OCI-LY1 (cell line): ENCODE results near the gene CD40.

Source experiments
- H2AFZ ChIP-seq: fragments of 200-600 bp; sonication (generic), shearing (Covaris generic); 2 replicates; pipeline ENCODE4 v1.6.0; 2014; ENCODE audit warnings: antibody characterized with exemption, mild to moderate bottlenecking, low read length
- H3F3A ChIP-seq: fragments of 200-600 bp; sonication (generic), shearing (Covaris generic); 2 replicates; pipeline ENCODE4 v1.6.0; 2014; ENCODE audit warnings: mild to moderate bottlenecking, antibody characterized with exemption, low read length, moderate library complexity; ENCODE audit not compliant: insufficient read depth
- H3K27ac ChIP-seq: fragments of 200-600 bp; sonication (generic); 2 replicates; pipeline ENCODE4 v1.5.1; 2014; ENCODE audit warnings: low read length, mixed run types, mild to moderate bottlenecking, low read depth; ENCODE audit not compliant: poor library complexity, severe bottlenecking
- H3K27me3 ChIP-seq: fragments of 200-600 bp; sonication (generic); 2 replicates; pipeline ENCODE4 v1.6.0; 2014; ENCODE audit warnings: antibody characterized with exemption, mild to moderate bottlenecking, low read length, moderate library complexity; ENCODE audit not compliant: insufficient read depth
- H3K36me3 ChIP-seq: fragments of 200-600 bp; sonication (generic); 2 replicates; pipeline ENCODE4 v1.6.1; 2014; ENCODE audit warnings: mild to moderate bottlenecking, antibody characterized with exemption, low read length, moderate library complexity, mixed read lengths; ENCODE audit not compliant: insufficient read depth
- H3K4me1 ChIP-seq: fragments of 200-600 bp; sonication (generic); 2 replicates; pipeline ENCODE4 v1.5.1; 2014; ENCODE audit warnings: mild to moderate bottlenecking, low read length, moderate library complexity; ENCODE audit not compliant: insufficient read depth, severe bottlenecking
- H3K4me2 ChIP-seq: fragments of 200-600 bp; sonication (generic), shearing (Covaris generic); 2 replicates; pipeline ENCODE4 v1.6.1; 2014; ENCODE audit warnings: low read length
- H3K4me3 ChIP-seq: fragments of 200-600 bp; sonication (generic); 2 replicates; pipeline ENCODE4 v1.5.1; 2014; ENCODE audit warnings: low read length, low read depth, mild to moderate bottlenecking, mixed read lengths; ENCODE audit not compliant: poor library complexity, severe bottlenecking
- H3K79me2 ChIP-seq: fragments of 200-600 bp; shearing (Covaris generic); 2 replicates; pipeline ENCODE4 v1.6.1; 2016; ENCODE audit warnings: mixed run types, low read length, mixed read lengths; ENCODE audit not compliant: insufficient read depth
- H3K9ac ChIP-seq: fragments of 200-600 bp; sonication (generic), shearing (Covaris generic); 2 replicates; pipeline ENCODE4 v1.6.1; 2014; ENCODE audit warnings: mild to moderate bottlenecking, low read length, mixed read lengths
- H3K9me2 ChIP-seq: fragments of 200-600 bp; sonication (generic), shearing (Covaris generic); 2 replicates; pipeline ENCODE4 v1.6.1; 2014; ENCODE audit warnings: low read depth, mild to moderate bottlenecking, low read length, mixed read lengths
- H3K9me3 ChIP-seq: fragments of 200-600 bp; shearing (Covaris generic); 2 replicates; pipeline ENCODE4 v1.6.1; 2014; ENCODE audit warnings: low read length, mixed read lengths
- H4K20me1 ChIP-seq: fragments of 200-600 bp; sonication (generic), shearing (Covaris generic); 2 replicates; pipeline ENCODE4 v1.6.0; 2016; ENCODE audit warnings: mild to moderate bottlenecking, low read length; ENCODE audit not compliant: insufficient read depth
- CTCF ChIP-seq: fragments of 200-600 bp; sonication (generic), shearing (Covaris generic); IDR thresholded peaks from 2 replicates; pipeline ENCODE4 v1.5.1; 2017; ENCODE audit warnings: mild to moderate bottlenecking, antibody characterized with exemption, low read length, moderate library complexity, mixed read lengths
- EZH2 ChIP-seq: fragments of 200-600 bp; sonication (generic), shearing (Covaris generic); IDR thresholded peaks from 2 replicates; pipeline ENCODE4 v1.8.0; 2017; ENCODE audit warnings: borderline replicate concordance, mixed run types, mild to moderate bottlenecking, antibody characterized with exemption, low read length, moderate library complexity, mixed read lengths

Gene CD40

DNA sequence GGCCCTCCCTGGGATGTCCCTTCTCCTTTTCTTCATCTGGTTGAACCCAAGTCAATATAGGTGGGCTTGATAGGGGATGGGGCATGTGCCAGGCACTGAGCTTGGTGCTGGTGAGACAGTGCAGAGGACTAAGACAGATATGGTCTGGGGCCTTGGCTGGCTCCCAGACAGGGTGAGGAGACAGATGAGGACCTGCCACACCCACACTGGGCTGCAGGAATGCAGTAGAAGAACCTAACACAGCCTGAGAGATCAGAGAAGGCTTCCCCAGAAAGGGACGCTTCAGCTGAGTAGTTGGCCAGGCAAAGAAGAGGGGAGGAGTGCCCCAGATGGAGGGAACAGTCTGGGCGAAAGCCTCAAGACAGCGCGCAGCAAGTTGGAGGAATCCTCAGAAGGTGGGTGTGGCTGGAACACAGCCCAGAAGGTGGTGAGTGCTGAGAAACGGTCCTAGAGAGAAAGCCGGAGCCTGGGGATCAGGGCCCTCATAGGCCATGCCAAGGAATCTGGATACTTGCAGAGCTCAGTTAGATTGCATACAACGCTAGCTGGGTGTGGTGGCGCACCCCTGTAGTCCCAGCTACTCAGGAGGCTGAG, 26.4 kb downstream of the CD40 start:
- H3K9me3 ChIP-seq = no peaks in the 10 kb centered on the region
- no peaks in the 10 kb centered on the region for H3K9me2 ChIP-seq
- peaks cover 5% of the 10 kb centered on the region; the same call in 1 of the 2 replicates for H3K27me3 ChIP-seq
- TF ChIP-seq CTCF (no peak), EZH2 (no peak)
- H2AFZ ChIP-seq = no peak overlapping the region
- H3K79me2 ChIP-seq = no peaks in the 10 kb centered on the region
- H3K4me3 ChIP-seq = no peak overlapping the region
- no peaks in the 10 kb centered on the region for H4K20me1 ChIP-seq
- no peak overlapping the region for H3K9ac ChIP-seq
- no peaks in the 10 kb centered on the region for H3K4me1 ChIP-seq
- no peaks in the 10 kb centered on the region for H3K36me3 ChIP-seq
- H3K4me2 ChIP-seq = no peak overlapping the region
- no peak overlapping the region for H3K27ac ChIP-seq
- no peaks in the 10 kb centered on the region for H3F3A ChIP-seq

GRCh38 chr20:46145713-46146112, 27.6 kb downstream of the CD40 start:
- TF ChIP-seq EZH2 (no peak), CTCF (no peak)
- Histone ChIP-seq H3K79me2 (no peaks in the 10 kb centered on the region), H3K36me3 (no peaks in the 10 kb centered on the region), H3K4me1 (no peaks in the 10 kb centered on the region), H3K4me3 (no peak overlapping the region), H3K27me3 (peaks cover 5% of the 10 kb centered on the region; the same call in 1 of the 2 replicates), H3F3A (no peaks in the 10 kb centered on the region), H3K4me2 (no peak overlapping the region), H3K27ac (no peak overlapping the region), H3K9me3 (no peaks in the 10 kb centered on the region), H3K9me2 (no peaks in the 10 kb centered on the region), H4K20me1 (no peaks in the 10 kb centered on the region), H3K9ac (no peak overlapping the region), H2AFZ (no peak overlapping the region)

GRCh38 chr20:46148313-46149208, 30.4 kb downstream of the CD40 start:
- H3K9ac ChIP-seq = no peak overlapping the region
- no peaks in the 10 kb centered on the region for H3K79me2 ChIP-seq
- H3K4me1 ChIP-seq = no peaks in the 10 kb centered on the region
- no peaks in the 10 kb centered on the region for H3F3A ChIP-seq
- no peak overlapping the region for H3K4me2 ChIP-seq
- no peaks in the 10 kb centered on the region for H3K27me3 ChIP-seq
- no peak for TF ChIP-seq CTCF
- no peak for TF ChIP-seq EZH2
- no peak overlapping the region for H3K4me3 ChIP-seq
- no peaks in the 10 kb centered on the region for H3K9me2 ChIP-seq
- H3K9me3 ChIP-seq = no peaks in the 10 kb centered on the region
- H3K27ac ChIP-seq = no peak overlapping the region
- H4K20me1 ChIP-seq = no peaks in the 10 kb centered on the region
- H3K36me3 ChIP-seq = no peaks in the 10 kb centered on the region
- H2AFZ ChIP-seq = no peak overlapping the region
